Measurements from ENCODE around the gene RPS6KA1. TPM values are rescaled to one million over a fixed set of nuclear protein-coding genes. Genes with fewer than 3 reads are reported as not detected.
A peak's percentile ranks its signal among the peaks of the same experiment; 100 is the strongest.

The RPS6KA1 gene
- total and polyA plus RNA-seq, 2 of the 13 experiments (the other 11 are each of a cell fraction or from before 2014, with no cell fraction given): 19.6 to 24.2 TPM

- no peak overlapping the region for H3K4me3 ChIP-seq (replicated peaks in 1 of 3; ENCODE audit: insufficient read depth in 1 of 3, low read depth in 2 of 3, low read length in 3 of 3)
- no peak overlapping the region for H3K9ac ChIP-seq (ENCODE audit: insufficient read depth, low read depth, low read length)
- 100% methylated on average over 5 of the region's 7 CpGs for WGBS (ENCODE audit: low lambda C conversion rate)
- H3K79me2 ChIP-seq (ENCODE audit: insufficient read depth, low read length): no peaks in the 10 kb centered on the region
- H4K20me1 ChIP-seq (ENCODE audit: insufficient read depth, low read length): peaks cover 2% of the 10 kb centered on the region
- H3K4me2 ChIP-seq (ENCODE audit: low read depth, low read length): no peak overlapping the region
- peaks cover 6 to 11% of the 10 kb centered on the region in 2 experiments; a peak in 4 of 5 replicates for H3K36me3 ChIP-seq (replicated peaks in 1 of 2; ENCODE audit: control insufficient read depth in 1 of 2, insufficient read depth in 2 of 2, low read length in 2 of 2)
- in situ Hi-C loops (cut with HindIII; ENCODE audit: extremely low pct_ligation_motif_present, low pct_unique_long_range_greater_than_20kb): no loop called here
- intact Hi-C loops (cut with micrococcal nuclease; ENCODE audit: unreplicated experiment): no loop called here
- no TSS peak for BruUV-seq (replicated peaks)
- ATAC-seq (no peak), FAIRE-seq (no peak), DNase-seq (ENCODE audit: low spot score) (no peak)
- H3K27me3 ChIP-seq (ENCODE audit: control insufficient read depth in 1 of 2, insufficient read depth in 2 of 2, low read length in 2 of 2): no peaks in the 10 kb centered on the region
- POLR2A ChIA-PET: no interaction called here
- no peaks in the 10 kb centered on the region for H3K9me3 ChIP-seq (ENCODE audit: low read length)
- peaks cover 25% of the 10 kb centered on the region for H3K4me1 ChIP-seq (ENCODE audit: insufficient read depth, low read length)
- CTCF ChIA-PET (ENCODE audit: low intra/inter-chr PET ratio, low total read pairs): interaction anchor here (0.7 kb wide), 1 partner anchor 10 kb away, joined by 3 read pairs; no protein-coding TSS in a partner anchor
- no peak overlapping the region for H3K27ac ChIP-seq (ENCODE audit: extremely low read length, insufficient read depth, low read length)
- TF ChIP-seq HNF1B (CRISPR knock-in tag; IDR thresholded peaks at IDR 0.05): 0 out of 2 replicates have a peak, but pooled peaks have one; percentile 33
- TF ChIP-seq THAP9 (CRISPR knock-in tag; IDR thresholded peaks at IDR 0.05; ENCODE audit: borderline replicate concordance): peak; percentile 31; the same call in 1 of the 2 replicates
- TF ChIP-seq ATF4 (CRISPR knock-in tag; IDR thresholded peaks at IDR 0.05): no peak
- no peak for TF ChIP-seq GLI4 (CRISPR knock-in tag; IDR thresholded peaks at IDR 0.05; ENCODE audit: borderline replicate concordance)
- TF ChIP-seq ZNF260 (CRISPR knock-in tag; IDR thresholded peaks at IDR 0.05; ENCODE audit: borderline replicate concordance, low read depth): no peak
- H2AFZ ChIP-seq (ENCODE audit: low read length): no peak overlapping the region
These were observed 11.9 kb downstream of the RPS6KA1 start for GRCh38 chr1:26541431-26541815.
